CD4-positive, alpha-beta T cell treated with Interleukin-12 subunit alpha and Interleukin-12 subunit beta, for 1 hour (primary cell): ENCODE measurements around the gene ITGB4.

Experiments used
- DNase-seq: peaks from one replicate; pipeline ENCODE4 v3.0.0-alpha.2; 2020

ITGB4 gene

DNA sequence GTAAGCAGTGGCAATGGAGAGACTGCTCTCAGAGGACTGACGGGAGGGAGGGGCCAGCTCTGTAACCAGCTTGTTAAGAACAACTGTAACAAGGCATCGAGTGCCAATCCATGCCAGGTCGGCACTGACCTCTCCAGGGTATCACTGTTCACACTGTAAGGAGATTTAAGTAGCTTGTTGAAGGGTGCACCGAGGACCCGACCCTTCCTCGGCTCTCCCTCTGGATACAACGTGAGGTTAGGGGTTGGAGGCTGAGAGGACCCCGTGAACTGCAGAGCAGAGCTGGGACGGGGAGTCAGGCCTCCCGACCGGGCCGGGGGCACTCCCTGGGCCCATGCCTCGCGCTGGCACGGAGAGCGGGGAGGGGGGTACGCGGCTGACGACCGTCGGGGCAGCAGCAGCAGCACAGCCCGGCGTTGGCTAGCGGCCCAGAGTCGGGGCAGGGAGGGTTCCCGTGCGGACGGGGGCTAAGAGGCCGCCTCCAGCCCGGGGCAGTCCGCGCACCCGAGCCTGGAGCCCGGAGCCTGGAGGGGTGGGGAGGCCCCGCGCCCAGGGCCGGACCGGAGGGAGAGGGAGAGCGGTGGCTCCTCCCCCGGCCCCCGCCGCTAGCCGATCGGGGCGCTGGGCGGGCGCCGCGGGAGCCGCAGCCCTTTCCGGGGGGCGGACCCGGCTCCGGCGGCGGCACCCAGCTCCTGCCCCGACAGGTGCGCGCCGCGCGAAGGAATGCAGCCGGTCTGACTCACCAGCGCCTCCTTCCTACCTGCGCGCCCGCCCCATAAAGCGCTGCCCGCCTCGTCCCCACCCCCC is at the start of gene ITGB4:
Gene ITGB4, plus strand, starts transcription at position 804 of the 807 bp plus-strand sequence. CDS start 3,245 bp downstream, outside the sequence.
- DNase-seq, result peak; percentile 75

DNA sequence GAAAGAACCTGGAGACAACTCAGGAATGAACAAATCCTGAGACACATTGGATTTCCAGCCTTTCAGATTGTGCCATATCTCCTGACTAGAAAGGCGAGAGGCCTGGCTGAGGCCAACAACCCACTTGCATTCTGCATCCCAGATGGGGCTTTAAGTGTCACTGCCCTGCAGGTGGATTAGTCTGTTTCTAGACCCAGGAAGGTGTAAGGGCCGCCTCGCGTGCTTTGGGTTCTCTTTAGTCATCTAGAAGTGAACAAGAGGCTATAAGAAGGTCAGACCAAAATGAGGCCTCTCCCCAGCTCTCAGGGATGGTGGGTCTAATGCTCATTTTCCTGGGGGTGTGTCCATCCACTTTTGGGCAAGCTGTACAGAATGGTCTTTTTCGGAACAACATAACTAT is 49.2 kb upstream of the ITGB4 start:
- no peak for DNase-seq

DNA sequence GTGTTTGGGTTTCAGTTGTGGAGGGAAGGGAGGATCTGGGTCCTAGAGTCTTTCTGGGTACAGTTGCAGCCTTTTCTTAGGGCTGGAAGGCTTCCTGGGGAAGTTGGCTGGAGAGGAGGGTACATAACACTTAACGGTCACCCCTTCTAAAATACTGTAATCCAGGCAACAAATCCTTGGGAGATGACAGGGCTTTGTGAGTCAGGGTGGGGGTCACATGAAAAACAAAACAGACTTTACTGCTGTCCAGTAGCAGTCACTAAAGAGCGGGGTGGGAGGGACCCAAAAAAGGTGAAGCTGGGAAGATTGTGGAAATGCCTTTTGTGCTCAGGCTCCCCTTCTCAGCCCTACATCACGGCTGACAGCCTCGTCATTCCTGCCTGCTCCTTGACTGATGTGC is 47.8 kb upstream of the ITGB4 start:
- no peak for DNase-seq

DNA sequence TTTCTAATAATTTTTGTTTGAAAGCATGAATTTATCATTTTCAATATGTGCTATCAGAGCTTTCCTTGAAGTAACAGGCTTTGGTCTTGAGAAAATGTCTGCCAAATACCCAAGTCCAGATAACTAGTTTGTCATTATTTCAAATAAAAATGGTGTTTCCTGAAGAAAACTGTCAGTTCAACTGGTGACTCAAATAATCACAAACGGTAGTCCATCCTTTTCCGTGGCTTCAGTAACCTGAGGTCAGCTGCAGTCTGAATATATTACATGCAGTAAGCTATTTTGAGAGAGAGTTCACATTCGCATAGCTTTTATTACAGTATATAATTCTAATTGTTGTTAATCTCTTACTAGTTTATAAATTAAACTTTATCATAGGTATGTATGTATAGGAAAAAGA is 44.8 kb upstream of the ITGB4 start:
- DNase-seq, result no peak

DNA sequence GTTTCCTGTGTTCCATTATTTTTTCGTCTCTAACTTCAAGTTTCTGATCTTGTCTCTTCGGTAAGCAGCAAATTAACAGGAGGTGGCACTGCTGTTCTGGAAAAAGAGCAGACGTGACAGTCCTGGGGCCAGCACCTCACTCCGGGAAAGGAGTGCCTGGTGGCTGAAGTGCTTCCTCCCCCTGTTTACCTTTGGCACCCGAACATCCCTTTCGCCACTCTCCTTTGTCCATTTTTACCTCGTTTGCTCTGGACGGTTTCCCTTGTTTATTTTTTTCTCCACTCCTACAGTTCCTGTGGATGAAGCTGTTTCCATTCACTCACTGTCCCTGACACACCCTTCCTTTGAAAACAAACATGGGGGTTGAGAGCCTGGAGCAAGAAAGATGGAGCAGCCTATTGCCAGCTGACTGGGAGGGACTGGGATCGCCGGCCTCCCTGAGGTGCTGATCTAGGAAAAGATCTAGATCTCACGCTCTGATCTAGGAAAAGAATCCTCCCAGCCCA is 41.5 kb upstream of the ITGB4 start:
- no peak for DNase-seq

DNA sequence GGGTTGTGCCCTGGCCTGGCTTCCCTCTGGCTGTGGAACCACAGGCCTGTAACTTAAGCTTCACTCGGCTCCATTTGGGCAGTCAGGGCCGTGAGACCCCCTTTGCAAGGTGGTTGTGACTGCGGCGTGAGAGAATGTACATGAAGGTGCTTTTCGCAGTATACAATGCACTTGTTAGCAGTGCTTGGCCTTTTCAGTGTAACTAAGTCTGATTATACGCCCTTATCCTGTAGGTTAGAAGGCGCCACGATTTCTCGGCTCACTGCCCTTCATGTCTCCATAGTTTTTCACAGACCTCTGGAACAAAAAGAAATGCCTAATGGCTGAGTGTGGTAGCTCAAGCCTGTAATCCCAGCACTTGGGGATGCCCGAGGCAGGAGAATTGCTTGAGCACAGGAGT is 40.8 kb upstream of the ITGB4 start:
- DNase-seq, result no peak

DNA sequence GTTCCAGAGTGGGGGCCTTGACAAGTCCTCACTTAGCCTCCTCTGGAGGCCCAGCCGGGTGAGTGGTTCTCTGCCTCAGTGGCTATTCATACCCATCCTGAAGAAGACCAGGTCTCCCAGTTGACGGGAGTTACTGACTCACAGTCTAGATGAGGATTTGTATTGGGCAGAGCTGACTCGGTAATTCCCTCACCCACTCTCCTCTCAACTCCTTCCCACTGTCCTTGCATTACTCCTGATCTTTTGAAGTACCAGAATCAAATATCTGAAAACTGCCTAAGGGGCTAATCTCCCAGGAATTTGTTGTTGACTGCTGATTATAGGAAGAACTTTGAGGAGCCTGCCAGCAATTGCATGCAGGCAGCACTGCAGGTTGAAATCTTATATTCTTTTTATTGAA is 40.0 kb upstream of the ITGB4 start:
- no peak for DNase-seq

DNA sequence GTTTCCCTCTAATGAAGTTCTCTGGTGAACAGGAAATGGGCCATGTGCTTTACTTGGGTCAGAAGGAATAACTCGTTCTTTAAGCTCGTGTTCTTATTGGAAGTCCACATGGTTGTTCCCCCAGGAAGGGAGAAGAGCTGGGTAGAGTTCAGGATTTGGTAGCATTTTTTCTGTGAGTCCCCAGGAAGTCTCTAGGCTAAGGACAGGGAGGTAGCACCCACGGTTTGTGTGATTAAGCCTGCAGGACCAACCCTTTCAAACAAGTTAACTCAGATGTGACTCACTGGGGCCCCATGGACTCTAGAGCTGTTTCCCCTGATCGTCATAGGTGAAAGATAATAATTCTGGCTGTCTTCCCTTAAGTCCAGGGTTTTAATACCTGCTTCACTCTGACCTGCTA is 37.7 kb upstream of the ITGB4 start:
- no peak for DNase-seq

DNA sequence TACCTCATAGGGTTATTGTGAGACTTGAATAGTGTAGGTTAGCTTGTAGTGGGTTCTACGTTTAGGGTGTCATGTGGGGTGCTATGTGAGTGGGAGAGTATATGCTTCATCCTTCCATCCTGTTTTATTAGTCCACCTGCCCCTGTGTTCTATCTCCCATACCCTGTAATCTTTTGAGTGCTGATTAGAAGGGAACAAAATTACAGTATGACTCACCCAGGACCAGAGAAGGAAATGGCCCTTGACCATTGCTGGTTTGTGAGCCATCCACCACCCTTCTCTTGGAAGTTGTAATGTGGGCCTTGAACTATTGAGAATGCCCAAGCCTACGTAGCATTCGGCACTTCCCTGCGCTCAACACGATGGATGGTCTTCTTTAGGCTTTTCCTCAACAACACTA is 37.0 kb upstream of the ITGB4 start:
- DNase-seq, result no peak

DNA sequence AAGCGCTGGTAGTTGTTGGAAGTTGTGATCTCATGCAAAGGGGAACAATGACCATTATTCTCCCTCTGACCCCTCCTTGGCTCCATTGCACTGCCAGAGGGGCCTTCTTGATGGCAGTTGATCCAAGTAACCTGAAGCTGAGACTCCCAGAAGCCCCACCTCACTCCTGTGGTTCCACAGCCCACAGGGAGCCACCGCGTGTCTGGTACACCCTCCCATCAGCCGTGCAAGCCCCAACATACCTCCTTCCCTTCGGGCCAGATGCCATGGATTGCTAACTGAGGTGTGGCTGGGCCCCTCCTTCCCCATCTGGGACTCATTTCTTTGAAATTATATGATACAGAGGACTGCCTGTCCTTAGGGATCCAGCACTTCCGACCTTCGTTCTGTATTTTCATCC is 36.3 kb upstream of the ITGB4 start:
- no peak for DNase-seq

DNA sequence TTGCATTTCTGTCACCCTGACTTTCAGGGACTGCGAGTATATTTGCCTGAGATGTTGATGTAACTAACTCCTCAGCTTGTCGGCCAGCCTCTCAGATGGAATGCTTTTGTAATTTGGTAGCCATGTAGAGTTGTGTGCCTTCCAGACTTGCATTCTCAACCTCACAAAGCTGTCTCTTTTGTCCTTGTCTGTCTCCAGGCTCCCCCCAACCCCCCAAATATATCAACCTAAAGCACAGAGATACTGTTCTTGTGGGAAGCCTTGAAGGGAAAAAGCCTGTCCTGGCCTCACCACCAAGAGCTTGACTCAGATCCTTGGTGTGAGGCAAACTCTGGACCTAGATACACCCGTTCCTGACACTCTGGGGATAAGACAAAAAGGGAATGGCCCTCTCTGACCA is 35.8 kb upstream of the ITGB4 start:
- no peak for DNase-seq

DNA sequence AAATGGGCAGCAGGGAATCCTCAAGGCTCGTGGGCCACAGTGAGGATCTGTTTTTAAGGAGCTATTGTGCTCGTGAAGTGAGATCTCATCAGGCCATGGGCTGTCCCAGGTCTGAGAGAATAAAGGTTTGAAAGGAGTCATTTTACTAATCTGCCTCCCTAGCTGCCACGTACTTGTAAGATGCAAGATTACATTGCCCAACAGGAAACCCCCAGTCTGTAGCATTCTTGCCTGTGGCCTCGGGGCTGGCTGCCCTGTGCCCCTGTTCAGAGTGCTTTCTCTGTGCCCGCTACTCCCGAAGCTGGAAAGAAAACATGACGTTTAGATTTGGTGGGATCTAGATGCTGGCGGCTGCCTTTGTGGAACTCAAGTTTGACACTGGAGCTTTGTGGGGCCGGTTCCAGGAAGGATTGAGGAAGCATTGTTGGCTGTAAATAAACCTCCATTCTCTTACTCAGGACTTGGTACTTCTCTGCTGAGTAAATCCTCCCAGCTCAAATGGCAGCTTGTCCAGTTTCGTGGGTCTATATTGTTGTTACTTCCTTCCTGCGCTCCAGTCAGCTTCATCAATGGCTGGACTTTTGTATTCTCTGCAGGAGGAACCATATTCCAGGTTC is 32.9 kb upstream of the ITGB4 start:
- DNase-seq, result no peak

DNA sequence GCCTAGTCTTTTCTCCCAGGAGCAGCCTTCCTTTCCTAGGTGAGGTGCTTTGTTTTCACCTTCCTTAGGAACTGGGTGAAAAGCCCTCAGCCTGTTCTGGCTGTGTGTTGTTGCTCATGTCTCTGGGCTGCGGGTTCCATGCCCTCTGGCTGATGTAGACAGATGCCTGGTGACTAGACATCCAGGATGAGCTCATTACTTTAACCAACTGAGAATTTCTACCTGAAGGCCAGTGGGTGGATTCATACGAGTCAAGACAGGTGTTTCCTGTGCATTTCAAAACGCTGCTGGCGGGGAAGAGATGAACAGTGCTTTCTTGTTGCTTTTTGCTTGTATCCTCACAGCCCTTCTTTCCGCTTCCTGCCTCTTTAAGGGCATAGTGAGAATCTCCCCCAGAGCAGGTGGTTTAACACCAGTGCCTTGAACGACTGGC is 31.8 kb upstream of the ITGB4 start:
- peak; percentile 52 for DNase-seq

DNA sequence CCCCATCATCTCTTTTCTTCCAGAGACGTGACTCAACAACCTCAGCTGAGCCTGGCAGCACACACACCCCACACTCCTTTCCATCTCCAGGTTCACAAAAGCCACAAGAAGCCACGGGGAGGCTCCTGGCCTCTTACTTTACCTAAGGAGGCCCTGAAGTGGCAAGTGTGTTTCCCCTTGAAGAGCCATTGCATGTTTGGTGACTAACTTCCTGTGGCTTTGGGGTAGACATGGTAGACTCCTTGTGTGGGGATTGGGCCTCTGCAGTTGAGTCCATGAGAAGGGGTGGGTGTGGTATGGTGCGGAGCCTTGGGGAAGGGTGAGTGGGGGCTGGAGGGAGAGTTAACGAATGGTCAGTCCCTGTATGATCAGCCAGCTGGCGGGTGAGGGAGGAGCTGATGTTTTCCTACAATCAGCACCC is 29.9 kb upstream of the ITGB4 start:
- no peak for DNase-seq

DNA sequence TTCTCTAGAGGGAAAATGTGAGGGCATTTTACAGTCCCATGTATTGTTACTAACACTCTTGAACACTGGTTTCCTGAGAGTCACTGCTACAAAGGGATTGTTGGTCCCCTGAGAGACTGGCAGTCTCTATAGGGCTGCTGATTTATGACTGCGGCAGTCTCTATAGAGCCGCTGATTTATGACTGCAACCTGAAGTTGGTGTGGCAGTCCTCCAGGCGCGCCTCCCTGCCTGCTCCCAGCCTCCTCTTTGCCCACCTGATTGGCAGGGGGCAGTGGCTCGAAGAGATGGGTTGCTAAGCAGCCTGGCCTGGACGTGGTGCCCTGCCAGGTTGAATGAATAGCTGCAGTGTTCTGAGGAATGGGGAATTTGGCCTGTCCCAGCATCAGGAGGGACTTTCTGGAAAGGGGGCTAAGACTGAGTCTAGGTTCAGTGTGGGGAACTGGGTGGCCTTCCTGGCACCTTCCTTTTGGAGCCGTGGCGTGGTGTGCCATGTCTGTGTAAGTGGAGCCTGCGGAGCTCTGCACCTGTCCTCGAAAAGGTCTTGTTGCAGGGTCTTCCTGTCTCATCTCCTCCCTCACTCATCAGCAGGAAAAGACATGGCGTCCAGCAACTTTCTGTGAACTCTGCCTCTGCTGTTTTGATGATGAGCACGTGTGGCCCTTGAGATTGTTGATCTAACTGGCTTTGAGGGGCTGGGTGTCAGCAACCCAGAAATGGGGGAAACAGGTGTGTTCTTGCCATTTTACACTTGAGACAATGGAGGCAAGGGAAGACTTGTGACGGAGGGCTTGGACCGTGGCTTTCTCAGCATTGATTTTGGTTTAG is 29.2 kb upstream of the ITGB4 start:
- no peak for DNase-seq

DNA sequence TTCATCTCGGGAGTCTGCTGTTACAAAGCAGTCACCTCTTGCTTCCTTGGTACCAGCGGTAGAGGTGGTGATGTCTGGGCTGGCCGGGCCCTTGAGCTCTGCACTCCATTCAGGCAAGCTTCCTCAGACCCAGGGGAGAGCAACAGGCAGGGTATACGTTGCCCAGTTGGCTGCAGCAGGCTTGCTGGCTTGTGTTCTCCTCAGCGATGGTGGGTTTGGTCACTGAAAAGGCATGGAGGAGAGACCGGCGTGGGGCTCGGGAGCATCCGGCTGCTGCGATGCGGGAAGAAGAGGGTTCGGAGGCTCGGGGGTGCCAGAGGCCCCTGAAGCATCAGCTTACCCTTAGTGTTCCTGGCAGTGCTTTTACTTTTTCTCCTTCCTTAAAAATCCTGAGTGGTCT is 28.3 kb upstream of the ITGB4 start:
- no peak for DNase-seq

DNA sequence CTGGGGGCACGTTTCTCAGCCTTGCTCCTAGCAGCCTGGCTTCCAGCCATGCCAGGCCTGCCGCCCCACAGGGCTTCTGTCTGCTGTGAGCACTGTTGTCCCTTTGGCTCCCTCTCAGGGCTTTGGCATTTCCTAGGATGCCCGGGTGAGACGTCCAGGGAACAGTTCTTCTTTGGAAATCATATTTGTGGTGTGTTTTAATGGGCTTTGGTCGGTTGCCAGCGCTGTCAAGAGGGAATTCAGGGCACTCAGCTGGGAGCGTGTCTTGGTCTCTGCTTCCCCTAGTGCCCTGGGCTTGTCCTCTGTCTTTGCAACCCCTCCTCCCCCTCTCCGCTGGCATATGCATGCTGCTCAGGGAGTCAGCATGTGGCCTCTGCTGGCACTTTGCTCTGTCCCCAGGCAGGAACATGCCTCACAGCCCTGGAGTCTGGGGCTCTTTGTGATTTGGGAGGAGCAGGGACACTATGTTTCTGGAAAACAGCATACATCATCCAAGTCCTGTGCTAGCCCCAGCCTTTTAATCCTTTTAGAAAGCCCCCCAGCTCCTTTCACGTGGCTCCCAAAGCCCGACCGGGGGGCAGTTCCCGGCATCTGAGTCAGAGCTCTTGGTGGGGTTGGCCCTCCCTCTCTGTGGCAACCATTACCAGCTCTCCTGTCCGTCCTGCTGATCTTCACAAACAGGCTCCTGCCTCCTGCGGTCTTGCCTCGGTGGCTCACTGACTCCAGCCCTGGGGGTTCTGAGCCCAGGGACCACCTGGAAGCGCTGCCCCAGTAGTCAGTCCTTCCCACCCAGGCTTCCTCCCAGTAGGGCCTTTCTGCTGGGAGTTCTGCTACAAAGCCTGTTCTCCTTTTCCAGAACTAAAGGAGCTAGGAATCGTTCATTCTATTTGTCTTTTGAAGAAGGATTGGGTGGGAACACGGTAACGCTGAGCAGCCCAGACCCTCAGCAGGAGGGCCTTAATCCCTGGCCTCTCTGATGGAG is 27.5 kb upstream of the ITGB4 start:
- DNase-seq, result no peak

DNA sequence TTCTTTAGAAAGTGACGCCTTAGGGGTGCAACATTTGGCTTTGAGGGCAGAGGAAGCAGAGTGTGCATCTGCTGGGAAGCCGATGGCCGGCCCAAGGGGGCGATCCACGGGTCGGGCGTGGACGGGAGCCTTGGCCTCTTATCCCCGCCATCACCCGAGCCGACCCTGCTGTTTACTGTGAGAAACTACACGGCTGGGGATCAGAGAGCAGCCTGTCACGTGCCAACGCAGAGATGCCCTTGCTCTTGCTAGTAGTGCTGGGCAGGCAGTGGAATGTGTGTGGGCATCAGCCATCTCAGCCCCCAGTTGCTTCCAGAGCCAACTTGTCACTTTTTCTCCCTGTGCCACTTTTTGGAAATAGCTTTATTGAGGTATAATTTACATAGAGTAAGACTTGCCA is 26.7 kb upstream of the ITGB4 start:
- no peak for DNase-seq

DNA sequence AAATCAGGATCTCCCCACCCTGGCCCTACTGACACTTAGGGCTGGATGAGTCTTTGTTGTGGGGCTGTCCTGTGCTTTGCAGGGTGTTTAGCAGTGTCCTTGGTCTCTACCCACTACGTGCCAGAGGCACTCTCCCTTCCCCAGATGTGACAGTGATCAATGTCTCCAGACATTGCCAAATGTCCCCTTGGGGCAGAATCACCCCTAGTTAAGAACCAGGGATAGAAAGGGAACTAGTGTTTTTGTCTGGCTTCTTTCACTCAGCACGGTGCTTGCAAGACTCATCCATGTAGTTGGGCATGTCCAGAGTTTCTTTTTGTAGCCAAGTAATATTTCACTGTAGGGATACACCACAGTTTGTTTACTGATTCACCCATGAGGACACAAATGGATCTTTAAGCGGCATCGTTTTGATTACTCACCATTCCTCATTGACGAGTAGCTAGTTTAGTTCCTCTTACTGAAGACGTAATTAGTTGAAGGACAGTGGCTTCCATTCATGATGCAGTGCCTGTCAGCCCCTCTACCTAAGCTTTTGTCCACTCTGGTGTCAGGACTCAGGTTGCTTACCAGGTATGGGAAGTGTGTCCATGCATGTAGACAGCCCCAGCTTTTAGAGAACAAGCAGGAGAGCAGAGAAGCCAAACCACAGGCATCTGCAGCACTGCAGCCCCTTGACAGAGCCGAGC is 26.0 kb upstream of the ITGB4 start:
- DNase-seq, result no peak

DNA sequence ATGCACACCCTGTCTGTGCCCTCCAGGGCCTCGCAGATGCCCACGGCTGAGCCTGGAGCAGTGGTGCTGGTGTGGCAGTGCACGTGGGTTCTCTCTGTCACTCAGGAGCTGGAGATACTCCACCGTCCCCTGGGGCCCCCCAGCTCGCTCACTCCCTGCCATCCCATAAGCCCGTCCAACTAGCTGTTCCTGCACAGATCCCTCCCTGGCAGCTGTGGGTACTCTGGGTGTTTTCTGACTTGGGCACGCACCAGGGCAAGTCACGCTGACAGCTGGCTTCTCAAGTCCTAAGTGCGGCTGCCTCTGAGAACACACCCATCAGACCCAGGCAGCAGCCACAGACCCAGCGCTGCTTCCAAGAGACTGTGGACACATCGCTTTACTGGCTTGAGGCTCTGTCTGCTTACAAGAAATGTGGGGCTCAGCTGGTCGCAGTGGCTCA is 25.4 kb upstream of the ITGB4 start:
- DNase-seq, result no peak

DNA sequence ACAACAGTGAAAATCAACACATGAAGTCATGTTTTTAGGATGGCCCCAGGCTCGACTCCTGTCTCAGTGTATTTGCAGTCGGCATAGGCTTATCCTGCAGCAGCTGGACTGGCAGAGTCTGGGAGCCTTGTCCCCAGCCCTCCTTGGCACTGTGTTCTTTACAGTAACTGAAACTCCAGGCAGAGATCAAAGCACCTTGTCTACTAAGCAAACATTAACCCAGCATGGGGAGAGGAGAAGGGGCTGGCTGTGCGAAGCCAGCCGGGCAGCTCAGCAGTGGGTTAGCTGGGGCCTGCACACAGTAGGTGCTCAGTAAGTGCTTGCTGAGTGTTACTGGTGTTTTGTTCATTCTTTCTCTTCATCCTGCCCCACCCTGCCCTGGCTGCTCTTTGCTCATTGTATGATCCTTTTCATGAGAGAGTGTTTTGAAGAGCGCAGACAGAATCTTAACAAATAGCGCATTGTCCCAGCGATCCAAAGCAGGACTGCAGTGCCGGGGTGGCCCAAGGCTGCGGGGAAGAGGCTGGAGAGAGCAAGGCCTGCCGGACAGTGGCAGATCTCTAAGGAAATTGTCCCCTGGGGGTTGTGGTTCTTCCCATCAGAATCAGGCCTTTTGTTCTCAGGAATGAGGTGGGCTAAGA is 23.5 kb upstream of the ITGB4 start:
- DNase-seq, result no peak
